NCI-H2107 (cell line): Measurements from ENCODE around the gene BIN1.

Experiments used
- DNase-seq: peaks from one replicate; lab custom pipeline; 2025; lab: John Stamatoyannopoulos, UW

Gene BIN1, protein sequence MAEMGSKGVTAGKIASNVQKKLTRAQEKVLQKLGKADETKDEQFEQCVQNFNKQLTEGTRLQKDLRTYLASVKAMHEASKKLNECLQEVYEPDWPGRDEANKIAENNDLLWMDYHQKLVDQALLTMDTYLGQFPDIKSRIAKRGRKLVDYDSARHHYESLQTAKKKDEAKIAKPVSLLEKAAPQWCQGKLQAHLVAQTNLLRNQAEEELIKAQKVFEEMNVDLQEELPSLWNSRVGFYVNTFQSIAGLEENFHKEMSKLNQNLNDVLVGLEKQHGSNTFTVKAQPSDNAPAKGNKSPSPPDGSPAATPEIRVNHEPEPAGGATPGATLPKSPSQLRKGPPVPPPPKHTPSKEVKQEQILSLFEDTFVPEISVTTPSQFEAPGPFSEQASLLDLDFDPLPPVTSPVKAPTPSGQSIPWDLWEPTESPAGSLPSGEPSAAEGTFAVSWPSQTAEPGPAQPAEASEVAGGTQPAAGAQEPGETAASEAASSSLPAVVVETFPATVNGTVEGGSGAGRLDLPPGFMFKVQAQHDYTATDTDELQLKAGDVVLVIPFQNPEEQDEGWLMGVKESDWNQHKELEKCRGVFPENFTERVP

DNA sequence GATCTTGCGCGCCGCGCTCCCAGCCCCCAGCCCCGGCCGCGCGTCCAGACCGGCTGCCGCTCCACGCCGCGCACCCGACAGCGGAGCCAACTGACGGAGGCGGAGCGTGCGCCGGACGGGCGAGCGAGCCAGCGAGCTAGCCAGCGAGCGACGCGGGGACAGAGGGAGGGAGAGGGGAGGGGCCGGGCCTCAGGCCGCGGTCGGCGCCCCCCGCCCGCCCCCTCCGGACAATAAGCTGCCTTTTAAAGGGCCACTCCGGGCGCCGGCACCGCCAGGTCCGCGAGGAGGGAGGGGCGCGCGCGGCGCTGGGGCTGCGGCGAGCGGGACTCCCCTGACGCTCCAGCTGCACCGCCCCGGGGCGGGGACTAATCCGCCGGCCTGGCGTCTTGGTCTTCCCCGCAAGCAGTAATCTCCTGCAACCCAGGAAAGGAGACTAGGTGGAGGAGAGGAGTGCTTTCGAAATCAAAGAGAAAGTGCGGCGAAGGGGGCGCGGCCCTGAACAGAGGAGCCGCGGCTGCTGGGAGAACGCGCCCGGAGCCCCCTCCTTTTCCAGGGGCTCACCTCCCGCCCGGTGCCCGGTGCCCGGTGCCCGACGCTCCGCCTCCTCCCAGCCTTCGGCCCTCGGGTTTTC is at the start of gene BIN1:
BIN1 (minus strand) TSS at position 164 of the 631 bp plus-strand sequence. CDS start 211 bp downstream, outside the sequence.
- peak; percentile 60 for DNase-seq

GRCh38 chr2:127155947-127156346 is 49.0 kb upstream of the BIN1 start:
- DNase-seq = no peak

- DNase-seq = no peak
Observed at GRCh38 chr2:127155028-127155581, 48.2 kb upstream of the BIN1 start.

DNA sequence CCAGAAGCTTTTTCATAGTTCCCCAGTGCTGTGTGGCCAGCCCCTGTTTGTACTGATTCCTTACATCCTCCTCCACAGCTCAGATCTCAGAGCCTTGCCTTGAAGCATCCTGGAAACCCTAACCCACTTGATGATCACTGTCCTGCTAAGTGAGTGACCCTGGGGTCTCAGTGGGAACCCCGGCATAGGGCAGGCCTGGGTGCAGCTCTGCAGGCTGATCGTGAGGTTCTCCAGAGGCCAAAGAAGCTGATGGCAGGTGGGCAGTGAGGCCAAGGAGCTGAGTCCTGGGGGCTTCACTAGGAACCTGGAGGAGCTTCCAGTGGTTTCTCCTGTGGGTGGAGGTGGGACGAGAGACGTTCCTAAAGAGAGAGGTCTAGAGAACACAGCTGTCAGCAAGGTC is 47.4 kb upstream of the BIN1 start:
- DNase-seq = no peak

DNA sequence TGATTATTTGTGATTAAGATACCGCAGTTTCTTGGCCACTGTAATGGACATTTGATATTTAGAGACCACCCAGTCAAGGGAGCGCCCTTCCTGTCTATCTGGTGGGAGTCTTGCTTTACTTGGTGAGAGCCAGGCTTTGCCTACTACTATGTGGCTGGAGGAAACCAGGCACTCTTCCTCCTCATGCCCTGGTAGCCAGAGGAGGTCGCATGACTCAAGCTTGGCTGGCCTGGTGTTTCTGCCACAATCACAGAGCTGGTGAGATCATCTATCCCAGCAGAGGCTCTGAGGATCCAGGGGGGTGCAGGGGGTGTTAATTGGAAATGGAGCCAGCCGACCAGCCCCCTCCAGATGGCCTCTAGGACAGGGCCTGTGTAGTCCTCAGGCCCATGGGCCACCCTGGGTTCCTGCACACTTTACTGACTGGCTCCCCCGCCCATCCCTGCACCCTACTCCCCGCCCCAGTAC is 46.8 kb upstream of the BIN1 start:
- DNase-seq = no peak

GRCh38 chr2:127150996-127151395 is 44.0 kb upstream of the BIN1 start:
- DNase-seq = no peak

- DNase-seq = no peak
Observed at GRCh38 chr2:127149384-127149783, 42.4 kb upstream of the BIN1 start.

- DNase-seq = no peak
Observed at GRCh38 chr2:127146820-127147502, 40.0 kb upstream of the BIN1 start.

DNA sequence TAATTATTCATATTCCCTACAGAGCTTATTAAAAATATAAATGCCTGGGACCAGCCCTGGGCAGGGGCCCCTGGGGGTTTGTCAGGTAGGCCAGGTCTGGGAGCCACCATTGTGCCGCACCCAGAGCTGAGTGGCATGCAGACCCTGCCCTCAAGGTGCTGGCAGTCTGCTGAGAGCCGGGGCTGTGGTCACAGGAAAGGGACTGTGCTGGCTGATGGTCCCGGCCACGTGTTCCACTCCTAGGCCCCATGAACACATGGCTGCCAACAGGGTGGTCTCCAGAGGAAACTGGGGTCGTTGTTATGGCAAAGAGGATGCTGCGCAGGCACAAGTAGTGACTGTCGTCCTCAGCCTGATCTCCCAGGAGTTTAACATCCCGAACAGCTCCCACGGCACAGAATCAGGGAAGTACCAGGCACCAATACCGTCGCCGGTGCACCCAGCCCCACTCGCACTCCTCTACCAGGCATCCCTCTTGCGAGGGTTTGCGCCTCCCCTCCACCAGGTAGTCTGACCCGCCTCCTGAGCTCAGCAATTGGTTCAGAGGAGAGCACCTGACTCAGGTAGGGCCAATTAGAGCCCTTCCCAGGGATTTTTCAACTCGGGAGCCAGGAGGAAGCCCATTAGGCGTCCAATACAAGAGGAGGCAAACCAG is 39.2 kb upstream of the BIN1 start:
- DNase-seq = no peak

DNA sequence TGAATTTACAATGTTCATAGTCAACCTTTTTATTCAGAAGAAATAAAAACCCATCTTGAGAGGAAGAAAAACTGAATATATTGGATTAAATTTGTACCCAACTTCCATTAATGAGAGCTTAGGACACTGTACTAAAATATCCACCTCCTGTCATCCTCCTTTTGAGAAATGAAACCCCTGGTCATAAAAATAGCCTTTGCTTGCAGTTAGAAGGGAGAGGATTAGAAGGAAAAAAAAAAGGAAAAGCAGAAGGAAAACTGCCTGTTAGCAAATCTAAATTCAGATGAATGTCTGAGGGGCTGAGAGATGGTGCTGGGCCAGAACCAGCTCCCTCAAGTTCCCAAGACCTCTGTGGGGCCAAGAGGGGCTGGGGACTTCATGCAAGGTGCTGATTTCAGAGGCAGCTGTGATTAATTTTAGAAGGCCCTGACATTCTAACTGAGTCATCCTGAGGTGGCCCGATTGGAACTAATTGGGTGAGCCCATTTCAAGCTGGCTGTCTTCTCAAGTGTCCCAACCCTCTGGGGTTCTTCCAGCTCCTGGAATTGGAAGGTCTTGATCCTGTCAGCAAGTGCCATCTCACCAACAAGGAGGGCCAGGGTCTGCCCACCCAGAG is 38.4 kb upstream of the BIN1 start:
- DNase-seq = no peak

DNA sequence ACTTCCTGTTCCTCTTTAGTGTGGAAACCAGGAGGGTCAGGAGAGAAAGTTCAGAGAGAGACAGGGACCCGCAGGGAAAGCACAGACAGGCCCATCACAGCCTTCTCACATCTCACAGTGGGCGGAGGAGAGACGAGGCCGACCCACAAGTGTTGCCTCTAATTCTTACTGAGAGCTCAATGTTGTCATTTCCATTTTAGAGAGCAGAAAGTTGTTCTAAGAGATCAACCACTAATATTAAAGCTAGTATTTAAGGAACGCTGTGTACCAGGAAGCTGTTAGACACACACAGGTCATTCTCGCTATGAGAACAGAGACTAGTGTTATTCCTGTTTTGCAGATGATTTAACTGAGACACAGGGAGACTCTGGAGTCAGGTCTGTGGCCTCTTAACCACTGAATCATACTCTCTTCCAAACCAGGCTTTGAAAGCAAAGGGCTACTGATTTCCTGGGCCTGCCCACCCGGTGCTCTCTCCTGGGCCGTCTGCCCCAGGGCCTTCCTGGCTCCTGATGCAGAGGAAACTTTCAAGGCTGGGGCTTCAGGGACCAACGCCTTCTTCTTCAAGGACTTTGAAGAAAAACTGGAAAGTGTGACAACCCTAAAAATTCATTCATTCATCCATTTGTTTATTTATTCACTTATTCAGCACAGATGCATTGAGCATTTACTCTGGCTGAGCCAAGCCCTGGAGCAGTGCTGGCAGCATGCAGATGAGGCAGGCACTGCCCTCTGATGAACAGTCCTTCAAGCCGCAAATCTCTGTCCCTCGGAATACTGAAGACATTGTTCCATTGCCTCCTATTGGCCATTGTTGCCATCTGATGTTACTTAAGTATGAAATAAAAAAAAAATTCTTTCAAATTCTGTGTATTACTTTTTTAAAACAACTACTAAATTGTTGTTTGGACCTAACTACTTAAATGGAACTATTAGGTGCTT is 37.2 kb upstream of the BIN1 start:
- no peak for DNase-seq

DNA sequence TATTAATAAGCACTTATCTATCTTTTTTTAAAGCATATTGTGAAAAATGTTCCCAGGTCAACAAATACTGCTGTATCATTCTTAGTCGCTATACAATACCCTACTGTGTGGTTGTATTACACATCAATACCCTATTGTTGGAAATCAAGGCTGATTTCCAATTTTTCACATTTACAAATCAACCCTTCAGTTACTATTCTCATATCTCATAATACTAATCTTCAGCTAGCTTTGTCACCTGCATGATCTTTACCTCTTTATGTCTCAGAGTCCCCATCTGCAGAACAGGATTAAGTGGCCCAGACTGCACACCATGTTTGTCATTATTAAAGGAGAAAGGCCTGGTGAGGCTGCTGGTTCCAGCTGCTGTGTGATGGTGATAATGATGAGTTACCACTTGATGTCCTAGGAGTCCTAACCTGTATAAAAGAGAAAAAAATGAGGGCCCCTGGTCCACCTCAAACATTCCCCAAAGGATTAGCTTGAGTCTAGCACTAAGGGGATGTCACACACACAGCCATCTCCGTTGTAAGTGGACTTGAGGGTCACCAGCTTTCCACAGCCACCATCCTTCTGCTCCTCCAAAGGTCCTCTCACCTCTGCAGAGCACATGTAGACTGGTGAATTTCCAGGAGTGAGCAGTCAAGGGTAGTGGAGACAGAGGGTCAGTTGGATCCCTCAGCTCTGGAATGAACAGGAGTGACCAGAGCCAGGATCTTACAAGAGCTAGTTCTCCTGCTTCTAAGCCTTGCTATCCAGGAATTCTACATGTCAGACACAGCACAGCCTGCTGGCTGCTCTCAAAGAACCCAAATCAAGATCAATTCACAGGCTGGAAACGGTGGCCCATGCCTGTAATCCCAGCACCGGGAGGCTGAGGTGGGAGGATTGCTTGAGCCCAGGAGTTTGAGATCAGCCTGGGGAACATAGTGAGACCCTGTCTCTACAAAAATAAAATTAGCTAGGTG is 36.0 kb upstream of the BIN1 start:
- no peak for DNase-seq

- no peak for DNase-seq
Observed at GRCh38 chr2:127140538-127140937, 33.6 kb upstream of the BIN1 start.

- no peak for DNase-seq
Observed at GRCh38 chr2:127139766-127140165, 32.8 kb upstream of the BIN1 start.

DNA sequence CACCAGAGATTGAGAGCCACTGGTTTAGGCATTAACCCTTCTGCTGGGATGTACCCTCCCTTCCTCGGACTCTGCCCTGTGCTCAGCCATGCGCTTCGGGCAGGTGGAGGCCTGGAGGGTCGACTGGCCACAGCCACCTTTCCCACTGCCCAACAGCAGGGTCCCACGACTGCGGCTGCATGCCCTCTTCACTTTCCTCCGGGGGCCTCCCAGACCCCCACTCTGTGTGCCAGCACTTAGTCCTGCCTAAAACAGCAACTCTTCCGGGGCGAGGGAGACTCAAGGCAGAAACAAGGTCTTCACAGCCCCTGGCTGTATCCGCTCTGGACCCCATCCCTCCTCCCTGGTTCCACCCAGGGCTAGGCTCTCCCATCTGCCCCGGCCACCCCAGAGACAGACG is 31.3 kb upstream of the BIN1 start:
- DNase-seq = no peak

GRCh38 chr2:127137741-127138140 is 30.8 kb upstream of the BIN1 start:
- DNase-seq = no peak

- DNase-seq = no peak
Observed at GRCh38 chr2:127137225-127137624, 30.3 kb upstream of the BIN1 start.

DNA sequence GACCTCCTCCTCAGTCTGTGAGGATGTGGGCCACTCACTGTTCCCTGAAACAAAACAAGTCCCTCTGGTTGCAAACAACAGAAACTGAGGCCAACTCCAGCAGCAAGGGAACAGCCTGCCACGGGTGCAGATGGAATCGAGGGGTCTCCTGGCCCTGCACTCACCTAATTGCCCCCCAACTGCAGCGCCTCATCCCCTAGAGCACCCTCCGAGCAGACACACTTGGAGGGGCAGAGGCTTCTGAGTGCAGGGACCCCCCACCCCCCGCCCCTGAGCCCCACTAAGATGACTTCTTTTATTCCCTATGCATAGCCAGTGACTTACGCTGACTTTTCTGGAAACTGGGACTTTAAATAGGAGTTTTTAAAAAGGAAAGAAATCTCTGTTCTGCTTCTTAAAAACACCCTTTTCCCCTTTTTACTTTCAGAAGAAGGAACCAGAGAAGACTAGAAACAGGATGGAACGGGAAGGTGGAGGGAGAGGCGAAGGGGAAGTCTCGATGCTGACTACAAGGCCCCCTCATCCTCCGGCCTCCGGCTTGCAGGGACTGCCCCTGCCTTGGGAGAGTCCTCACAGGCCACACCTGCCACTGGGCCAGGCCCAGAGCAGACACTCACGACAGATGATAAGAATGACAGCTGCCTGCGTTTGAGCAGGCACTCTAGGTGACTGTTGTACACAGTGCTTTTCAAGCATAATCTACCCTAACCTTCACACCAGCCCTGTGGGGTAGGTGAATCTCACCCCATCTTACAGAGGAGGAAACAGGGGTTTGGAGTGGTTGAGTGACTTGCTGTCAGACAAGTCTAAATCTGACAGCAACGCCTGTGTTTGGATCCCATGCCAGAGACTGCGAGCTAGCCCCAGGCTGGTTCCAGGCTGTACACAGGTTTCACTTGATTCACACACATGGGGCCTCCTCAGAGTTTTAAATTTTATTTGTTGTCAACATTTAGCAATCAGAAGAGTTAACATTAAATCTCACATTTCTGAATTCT is 28.2 kb upstream of the BIN1 start:
- DNase-seq = no peak
